ENCODE results near the gene NOPCHAP1. TPM values are rescaled to one million over a fixed set of nuclear protein-coding genes. Genes with fewer than 3 reads are reported as not detected.

NOPCHAP1 gene
- total and polyA plus RNA-seq, 2 of the 8 experiments (the other 6 are each of a cell fraction or from before 2014, with no cell fraction given), result 14.9 to 39.5 TPM

DNA sequence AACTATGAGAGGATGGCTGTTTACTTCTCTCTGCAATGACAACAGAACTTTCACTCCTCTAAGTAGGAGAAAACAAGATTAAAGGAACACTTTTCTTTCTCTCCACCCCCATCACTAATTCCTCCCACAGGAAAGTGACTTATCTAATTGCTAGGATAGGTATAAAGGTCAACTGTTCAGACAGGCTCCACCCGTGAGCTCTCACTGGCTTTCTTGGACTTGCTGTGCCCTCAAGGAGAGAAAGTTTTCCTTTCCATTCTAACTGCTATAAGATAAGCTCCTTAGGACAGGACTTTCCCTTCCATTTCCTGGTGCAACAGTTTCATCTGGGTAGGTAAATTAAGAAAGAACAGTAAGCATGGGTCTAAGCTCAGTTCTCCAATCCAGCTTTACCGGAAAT is 32.8 kb upstream of the NOPCHAP1 start:
- FAIRE-seq (no peak), DNase-seq (ENCODE audit: low read depth in 1 of 2, low spot score in 2 of 2) (no peak)
- no peak for TF ChIP-seq YY1 (IDR thresholded peaks at IDR 0.05; ENCODE audit: low read depth, low read length)
- no peak for TF ChIP-seq ZNF274 (IDR thresholded peaks at IDR 0.05; ENCODE audit: borderline replicate concordance, extremely low read depth, low read length)
- TF ChIP-seq JUN (IDR thresholded peaks at IDR 0.05; ENCODE audit: low read depth, low read length), result no peak
- no peak for TF ChIP-seq NANOG (IDR thresholded peaks at IDR 0.05; ENCODE audit: insufficient read depth, low read depth, low read length, poor library complexity, severe bottlenecking)
- no peak for TF ChIP-seq SIN3A (conservative IDR thresholded peaks at IDR 0.05 in 1 of 2, IDR thresholded peaks at IDR 0.05 in 1 of 2; ENCODE audit: low read depth in 1 of 2, low read length in 2 of 2)
- no peak for TF ChIP-seq CEBPB (IDR thresholded peaks at IDR 0.05; ENCODE audit: low read depth, low read length)
- no peak for TF ChIP-seq TAF1 (IDR thresholded peaks at IDR 0.05; ENCODE audit: low read depth, low read length)
- TF ChIP-seq SP2 (IDR thresholded peaks at IDR 0.05; ENCODE audit: low read length), result no peak
- TF ChIP-seq POU5F1 (IDR thresholded peaks at IDR 0.05; ENCODE audit: low read depth, low read length), result no peak
- TF ChIP-seq CHD2 (IDR thresholded peaks at IDR 0.05; ENCODE audit: low read length), result no peak
- no peak for TF ChIP-seq SAP30 (IDR thresholded peaks at IDR 0.05; ENCODE audit: insufficient read depth, insufficient replicate concordance, low read length)
- no peak for TF ChIP-seq BRCA1 (IDR thresholded peaks at IDR 0.05; ENCODE audit: low read depth, low read length)
- no peak for TF ChIP-seq RXRA (IDR thresholded peaks at IDR 0.05; ENCODE audit: insufficient read depth, low read depth, low read length)
- TF ChIP-seq ASH2L (IDR thresholded peaks at IDR 0.05; ENCODE audit: low read length), result no peak
- TF ChIP-seq MAFK (IDR thresholded peaks at IDR 0.05; ENCODE audit: low read depth, low read length), result no peak
- Histone ChIP-seq H3K56ac (replicated peaks; ENCODE audit: insufficient read length, low read depth, low read length) (no peak overlapping the region), H3K9me3 (ENCODE audit: insufficient read depth in 2 of 2, low read depth in 1 of 2, low read length in 1 of 2) (no peaks in the 10 kb centered on the region), H4K91ac (replicated peaks; ENCODE audit: insufficient read length, low read length) (no peak overlapping the region), H3K4ac (replicated peaks; ENCODE audit: insufficient read length, low read depth, low read length) (no peak overlapping the region), H3K23me2 (ENCODE audit: low read depth, low read length) (peaks cover 3% of the 10 kb centered on the region; the same call in 1 of the 2 replicates), H3K23ac (ENCODE audit: insufficient read length) (no peak overlapping the region), H2AK5ac (ENCODE audit: low read depth, low read length) (no peak overlapping the region), H3K79me1 (ENCODE audit: low read depth, low read length) (no peaks in the 10 kb centered on the region), H2BK20ac (ENCODE audit: low read length) (no peak overlapping the region), H2BK5ac (ENCODE audit: low read depth, low read length) (no peak overlapping the region), H2BK120ac (replicated peaks; ENCODE audit: low read depth, low read length) (no peak overlapping the region), H2BK12ac (ENCODE audit: low read depth, low read length) (no peak overlapping the region), H3K4me2 (ENCODE audit: insufficient read depth in 1 of 2, low read depth in 2 of 2, low read length in 2 of 2) (no peak overlapping the region), H3K27me3 (replicated peaks in 1 of 4; ENCODE audit: control insufficient read depth in 3 of 4, extremely low read depth in 1 of 4, insufficient read depth in 3 of 4, low read length in 3 of 4) (peaks cover 0 to 10% (median 6%) of the 10 kb centered on the region in 4 experiments; a peak in 5 of 7 replicates), H2BK15ac (ENCODE audit: low read length) (no peak overlapping the region), H3K4me3 (ENCODE audit: extremely low read depth in 1 of 4, insufficient read depth in 2 of 4, low read depth in 3 of 4, low read length in 4 of 4) (no peak overlapping the region), H4K8ac (ENCODE audit: extremely low read depth, insufficient read depth, low read length) (no peak overlapping the region), H2AFZ (ENCODE audit: low read length) (no peak overlapping the region), H3K9ac (replicated peaks in 1 of 4; ENCODE audit: extremely low read depth in 1 of 4, low read depth in 3 of 4, low read length in 3 of 4) (no peak overlapping the region), H3K79me2 (ENCODE audit: control insufficient read depth in 1 of 2, insufficient read depth in 2 of 2, low read length in 2 of 2) (no peaks in the 10 kb centered on the region), H3K18ac (ENCODE audit: extremely low read depth, low read length) (no peak overlapping the region), H3K36me3 (ENCODE audit: control insufficient read depth in 2 of 4, insufficient read depth in 4 of 4, low read length in 3 of 4) (no peaks in the 10 kb centered on the region), H3K4me1 (replicated peaks in 1 of 4; ENCODE audit: control insufficient read depth in 3 of 4, insufficient read depth in 4 of 4, low read length in 3 of 4) (no peaks in the 10 kb centered on the region), H4K5ac (ENCODE audit: insufficient read length, low read depth, low read length) (no peak overlapping the region), H3K14ac (ENCODE audit: insufficient read length) (no peak overlapping the region), H4K20me1 (replicated peaks in 1 of 2; ENCODE audit: control insufficient read depth in 1 of 2, insufficient read depth in 2 of 2, low read length in 2 of 2) (no peaks in the 10 kb centered on the region), H3K27ac (ENCODE audit: low read depth, low read length) (no peak overlapping the region)
- ChIA-PET POLR2A (ENCODE audit: partially characterized antibody) (no interaction called here), CTCF (ENCODE audit: partially characterized antibody) (interaction anchor here (0.9 to 1.4 kb wide), 4 partner anchors 49 to 223 kb away, joined by 3 to 5 read pairs (median 4); no protein-coding TSS in a partner anchor)
- 90% methylated on average over 2 of the region's 2 CpGs; no CpG with 5 or more reads in 1 of the 2 experiments for WGBS, 2 experiments (ENCODE audit: extremely low coverage in 1 of 2, insufficient coverage in 1 of 2, insufficient read length in 1 of 2, insufficient replicate concordance in 2 of 2, low coverage in 1 of 2, low lambda C conversion rate in 2 of 2, missing lambda C conversion rate in 1 of 2)
